Heart left ventricle (tissue), 13 donors: ENCODE data around the gene VAX1.

Source experiments
- CTCF ChIP-seq, 12 donors: fragments of 200-600 bp; sonication (generic) in 4 of 12; IDR thresholded peaks; one replicate each; pipeline versions ENCODE4 v1.5.0 to v1.8.0; 2018 to 2022; ENCODE audit warnings: antibody characterized with exemption in 12 of 12, mild to moderate bottlenecking in 5 of 12
- POLR2A ChIP-seq, 2 donors: fragments of 450-650 bp; IDR thresholded peaks; one replicate each; pipeline ENCODE4 v1.6.1; 2017; ENCODE audit warnings: antibody characterized with exemption in 2 of 2, mild to moderate bottlenecking in 2 of 2, moderate library complexity in 2 of 2
- donor health status: ischemic (EF 13 %, LVEDD 7.1; RV severe dilation, severe dysfunction).
- donor health status: DM: no; HTN: yes; CAD: no.
- donor health status: DM: no; HTN: no; CAD: no.
- donor health status: ischemic (EF 25% LVEDD 6.9; RV normal size, moderate dysfunction).
- donor health status: ischemic (EF 25% LVEDD 5.7; RV mildly dilated, moderate dysfunction).
- donor health status: ischemic (EF 35%, LVEDD 5.7; RV mildly dilated, moderate dysfunction).
- donor health status: nonischemic (EF 11% LVEDD 7.7; RV severe dilation, severe dysfunction).
- donor health status: DM: yes; HTN: yes; CAD: no.
- donor health status: PGD.
- donor health status: ischemic (EF 29% LVEDD 5.4; RV normal size, mild dysfunction).
- donor health status: nonischemic (EF 23%, LVEDD 6.1; RV moderate dilation, normal function).

GRCh38 chr10:117186832-117187615, 49.0 kb upstream of the VAX1 start:
- TF ChIP-seq CTCF (IDR thresholded peaks at IDR 0.05) (no peak), POLR2A (IDR thresholded peaks at IDR 0.05) (no peak)
